SJCRH30 (cell line): ENCODE data around the gene ST7. TPM values are rescaled to one million over a fixed set of nuclear protein-coding genes. Genes with fewer than 3 reads are reported as not detected.

Experiments used
- DNase-seq, 2 experiments: peaks; one replicate each; pipeline ENCODE4 v3.0.0-alpha.2; 2015 to 2020
- H3K27ac ChIP-seq: fragments of 250-450 bp; sonication (Bioruptor Pico); 2 replicates; pipeline ENCODE4 v1.5.1; 2020; ENCODE audit warnings: mild to moderate bottlenecking, moderate library complexity
- H3K27me3 ChIP-seq: fragments of 250-450 bp; sonication (Bioruptor Pico); 2 replicates; pipeline ENCODE4 v1.5.1; 2020; ENCODE audit warnings: mild to moderate bottlenecking, moderate library complexity
- H3K36me3 ChIP-seq: fragments of 250-450 bp; sonication (Bioruptor Pico); 2 replicates; pipeline ENCODE4 v1.5.1; 2020; ENCODE audit warnings: mild to moderate bottlenecking, moderate library complexity
- H3K4me1 ChIP-seq: fragments of 250-450 bp; sonication (Bioruptor Pico); 2 replicates; pipeline ENCODE4 v1.5.1; 2020; ENCODE audit warnings: mild to moderate bottlenecking, moderate library complexity
- H3K4me3 ChIP-seq: fragments of 250-450 bp; sonication (Bioruptor Pico); 2 replicates; pipeline ENCODE4 v1.5.1; 2020; ENCODE audit warnings: mild to moderate bottlenecking, moderate library complexity
- H3K9me3 ChIP-seq: fragments of 250-450 bp; sonication (Bioruptor Pico); replicated peaks from 2 replicates; pipeline ENCODE4 v1.5.1; 2020; ENCODE audit warnings: mild to moderate bottlenecking, moderate library complexity
- total RNA-seq: library from RNA; depleted of rRNA; stranded (reverse); fragments of >200 nt; shearing (Covaris generic); gene quantifications from 2 replicates; pipeline ENCODE4 v1.2.3, GENCODE V29; 2014

ST7 gene
- total RNA-seq, 1 experiment from 2014 or later: 35.7 TPM

DNA sequence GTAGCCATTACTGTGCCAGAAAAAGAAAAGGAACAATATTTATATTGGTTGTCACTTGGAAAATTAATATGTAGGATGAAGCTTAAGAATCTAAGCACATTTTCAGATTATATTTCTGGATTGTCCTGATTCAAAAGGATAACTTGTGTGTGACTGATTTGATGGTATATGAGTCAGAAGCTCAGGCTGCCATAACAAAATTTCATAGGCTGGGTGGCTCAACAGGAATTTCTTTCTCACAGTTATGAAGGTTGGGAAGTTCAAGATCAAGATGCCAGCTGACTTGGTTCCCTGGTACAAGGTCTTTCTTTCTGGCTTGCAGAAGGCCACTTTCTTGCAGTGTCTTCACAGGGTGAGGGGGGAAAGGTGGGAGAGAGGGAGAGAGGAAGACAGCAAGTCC is 108.5 kb downstream of the ST7 start:
- DNase-seq: no peak
- Histone ChIP-seq H3K4me1 (peaks cover 9% of the 10 kb centered on the region), H3K36me3 (no peaks in the 10 kb centered on the region), H3K4me3 (no peak overlapping the region), H3K27ac (no peak overlapping the region), H3K27me3 (no peaks in the 10 kb centered on the region), H3K9me3 (no peaks in the 10 kb centered on the region)

DNA sequence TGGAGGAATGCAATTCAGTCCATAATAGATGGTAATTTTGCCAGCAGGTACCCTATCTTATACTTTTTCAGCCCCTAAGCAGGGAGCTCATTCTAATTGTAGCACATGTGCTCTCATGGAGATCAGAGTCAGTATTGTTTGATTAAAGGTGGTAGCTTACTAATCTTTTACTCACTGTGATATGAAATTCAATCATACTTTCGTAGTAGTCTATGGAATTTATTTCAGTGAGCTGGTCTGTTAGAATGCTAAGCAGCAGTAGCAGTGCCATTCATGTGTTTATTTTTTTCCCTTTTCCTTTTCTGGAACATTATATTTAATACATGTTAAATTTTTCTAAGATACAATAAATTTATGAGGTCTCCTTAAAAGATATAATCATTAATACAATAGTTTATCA is 109.0 kb downstream of the ST7 start:
- peaks cover 9% of the 10 kb centered on the region for H3K4me1 ChIP-seq
- H3K9me3 ChIP-seq: no peaks in the 10 kb centered on the region
- H3K4me3 ChIP-seq: no peak overlapping the region
- no peaks in the 10 kb centered on the region for H3K27me3 ChIP-seq
- DNase-seq: no peak
- H3K27ac ChIP-seq: no peak overlapping the region
- no peaks in the 10 kb centered on the region for H3K36me3 ChIP-seq

DNA sequence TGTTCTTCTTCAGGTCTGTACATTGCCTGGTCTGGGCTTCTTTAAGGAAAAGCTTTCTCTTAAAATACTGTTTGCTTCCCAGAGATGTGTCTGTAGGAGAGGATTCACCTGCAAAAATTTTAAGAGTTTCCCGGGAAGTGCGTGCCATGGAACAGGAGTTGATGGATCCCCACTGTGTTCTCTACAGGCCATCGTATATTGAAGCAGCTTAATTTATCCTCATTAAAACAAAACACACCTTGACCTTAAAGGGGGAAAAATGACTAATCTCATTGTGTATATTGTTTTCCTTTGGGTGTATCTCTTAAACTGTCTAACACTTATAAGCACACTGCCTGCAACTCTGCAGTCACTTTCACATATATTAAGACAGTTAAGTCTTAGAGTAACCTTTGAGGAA is 111.4 kb downstream of the ST7 start:
- Histone ChIP-seq H3K27ac (no peak overlapping the region), H3K36me3 (no peaks in the 10 kb centered on the region)

DNA sequence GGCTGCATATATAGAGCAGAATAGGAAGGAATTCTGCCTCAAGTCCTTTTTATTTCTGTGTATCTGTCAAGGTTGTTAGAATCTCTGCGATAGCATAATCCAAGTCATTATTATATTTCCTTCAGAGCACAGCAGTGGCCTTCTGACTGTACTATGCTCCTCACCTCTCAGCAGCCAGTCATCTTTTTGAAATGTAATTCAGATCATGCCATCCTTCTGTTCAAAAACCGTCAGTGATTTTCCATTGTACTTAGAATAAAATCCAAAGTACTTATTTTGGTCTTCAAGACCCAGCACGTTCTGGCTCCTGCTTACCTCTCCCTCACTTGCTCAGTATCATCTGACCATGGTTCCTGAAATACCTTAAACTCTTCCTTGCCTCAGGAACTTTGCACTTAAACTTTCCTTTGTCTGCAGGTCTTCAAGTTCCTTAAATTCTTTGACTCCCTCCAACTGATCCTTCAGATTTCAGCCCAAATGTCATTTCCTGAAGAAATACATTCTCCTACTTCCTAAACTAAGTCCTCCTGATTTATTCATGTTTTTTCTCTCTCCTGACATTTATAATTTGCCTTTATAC is 112.4 kb downstream of the ST7 start:
- no peak for DNase-seq
- no peaks in the 10 kb centered on the region for H3K36me3 ChIP-seq
- H3K9me3 ChIP-seq: no peaks in the 10 kb centered on the region
- no peaks in the 10 kb centered on the region for H3K27me3 ChIP-seq
- H3K27ac ChIP-seq: no peak overlapping the region
- no peak overlapping the region for H3K4me3 ChIP-seq
- H3K4me1 ChIP-seq: peaks cover 13% of the 10 kb centered on the region

More for the DNA sequence above, 111.4 kb downstream of the ST7 start:
- Histone ChIP-seq H3K4me3 (no peak overlapping the region), H3K4me1 (peaks cover 13% of the 10 kb centered on the region), H3K9me3 (no peaks in the 10 kb centered on the region), H3K27me3 (no peaks in the 10 kb centered on the region)
- no peak for DNase-seq

DNA sequence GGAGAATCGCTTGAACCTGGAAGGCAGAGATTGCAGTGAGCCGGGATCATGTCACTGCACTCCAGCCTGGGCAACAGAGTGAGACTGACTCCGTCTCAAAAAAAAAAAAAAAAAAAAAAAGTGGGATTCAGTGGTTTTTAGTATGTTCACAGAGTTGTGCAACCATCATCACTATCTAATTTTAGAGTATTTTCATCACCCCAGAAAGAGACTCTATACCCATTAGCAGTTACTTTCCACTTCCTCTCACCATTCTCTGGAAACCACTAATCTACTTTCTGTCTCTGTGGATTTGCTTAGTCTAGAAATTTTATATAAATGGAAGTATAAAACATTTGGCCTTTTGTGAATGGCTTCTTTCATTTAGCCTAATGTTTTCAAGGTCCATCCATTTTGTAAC is 113.4 kb downstream of the ST7 start:
- Histone ChIP-seq H3K4me1 (peaks cover 6% of the 10 kb centered on the region), H3K27ac (no peak overlapping the region), H3K4me3 (no peak overlapping the region), H3K27me3 (no peaks in the 10 kb centered on the region), H3K36me3 (no peaks in the 10 kb centered on the region), H3K9me3 (no peaks in the 10 kb centered on the region)
- DNase-seq: no peak

GRCh38 chr7:117067340-117067739 is 114.0 kb downstream of the ST7 start:
- Histone ChIP-seq H3K4me3 (no peak overlapping the region), H3K27ac (no peak overlapping the region), H3K4me1 (peaks cover 4% of the 10 kb centered on the region; the same call in 1 of the 2 replicates), H3K9me3 (no peaks in the 10 kb centered on the region), H3K36me3 (no peaks in the 10 kb centered on the region), H3K27me3 (no peaks in the 10 kb centered on the region)
- DNase-seq: no peak

GRCh38 chr7:117068511-117069145 is 115.3 kb downstream of the ST7 start:
- Histone ChIP-seq H3K4me3 (no peak overlapping the region), H3K4me1 (peaks cover 4% of the 10 kb centered on the region; the same call in 1 of the 2 replicates), H3K9me3 (no peaks in the 10 kb centered on the region), H3K27me3 (no peaks in the 10 kb centered on the region), H3K36me3 (no peaks in the 10 kb centered on the region), H3K27ac (no peak overlapping the region)
- no peak for DNase-seq

DNA sequence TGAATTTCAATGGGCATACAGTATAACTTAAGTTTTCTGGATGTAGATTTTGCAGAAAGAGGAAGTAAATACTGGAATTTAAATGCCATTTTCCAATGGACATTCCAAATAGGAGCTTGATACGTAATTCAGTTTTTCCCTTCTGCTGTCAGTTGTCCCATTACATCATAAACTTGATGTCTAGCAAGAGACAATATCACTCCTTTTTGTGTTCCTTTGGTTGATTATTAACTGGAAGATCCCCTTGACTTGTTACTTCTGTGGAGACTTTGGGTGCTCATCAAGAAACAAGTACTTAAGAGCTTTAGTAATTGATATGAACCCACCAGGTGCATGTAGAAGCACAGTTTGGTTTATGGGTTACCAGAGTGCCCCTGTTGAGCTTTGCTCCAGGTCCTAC is 116.1 kb downstream of the ST7 start:
- no peak for DNase-seq
- Histone ChIP-seq H3K36me3 (no peaks in the 10 kb centered on the region), H3K4me1 (peaks cover 4% of the 10 kb centered on the region; the same call in 1 of the 2 replicates), H3K9me3 (no peaks in the 10 kb centered on the region), H3K27me3 (no peaks in the 10 kb centered on the region), H3K27ac (no peak overlapping the region), H3K4me3 (no peak overlapping the region)

- no peak for DNase-seq
- peaks cover 4% of the 10 kb centered on the region; the same call in 1 of the 2 replicates for H3K4me1 ChIP-seq
- peaks cover 5% of the 10 kb centered on the region; the same call in 1 of the 2 replicates for H3K9me3 ChIP-seq
- H3K4me3 ChIP-seq: no peak overlapping the region
- H3K36me3 ChIP-seq: no peaks in the 10 kb centered on the region
- H3K27me3 ChIP-seq: no peaks in the 10 kb centered on the region
- no peak overlapping the region for H3K27ac ChIP-seq
Measured at GRCh38 chr7:117071551-117071950, 118.2 kb downstream of the ST7 start.

- H3K36me3 ChIP-seq: no peaks in the 10 kb centered on the region
- no peaks in the 10 kb centered on the region for H3K27me3 ChIP-seq
- peaks cover 5% of the 10 kb centered on the region; the same call in 1 of the 2 replicates for H3K9me3 ChIP-seq
- no peak for DNase-seq
- peaks cover 4% of the 10 kb centered on the region; the same call in 1 of the 2 replicates for H3K4me1 ChIP-seq
- H3K27ac ChIP-seq: no peak overlapping the region
- no peak overlapping the region for H3K4me3 ChIP-seq
Measured at GRCh38 chr7:117072620-117073118, 119.4 kb downstream of the ST7 start.

DNA sequence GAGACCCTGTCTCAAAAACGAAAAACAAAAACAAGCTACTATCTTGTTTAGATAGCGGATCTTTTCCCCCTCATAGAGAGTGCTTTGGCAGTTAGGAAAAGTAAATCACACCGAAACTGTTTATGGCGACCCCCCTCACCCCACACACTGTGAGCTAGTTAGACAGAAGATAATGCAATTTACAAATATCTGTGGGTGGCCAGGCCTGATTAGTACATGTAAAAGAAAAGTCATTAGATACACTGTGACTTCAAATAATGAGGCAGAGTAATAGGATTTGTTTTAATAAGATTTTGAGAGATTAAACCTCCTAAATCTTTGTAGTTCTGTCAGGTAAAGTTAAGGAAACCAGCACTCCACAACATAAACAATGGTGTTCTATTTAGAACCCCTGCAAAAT is 121.1 kb downstream of the ST7 start:
- peaks cover 5% of the 10 kb centered on the region; the same call in 1 of the 2 replicates for H3K9me3 ChIP-seq
- no peak overlapping the region for H3K4me3 ChIP-seq
- no peaks in the 10 kb centered on the region for H3K4me1 ChIP-seq
- H3K36me3 ChIP-seq: no peaks in the 10 kb centered on the region
- no peak for DNase-seq
- no peak overlapping the region for H3K27ac ChIP-seq
- H3K27me3 ChIP-seq: no peaks in the 10 kb centered on the region

GRCh38 chr7:117075934-117076333 is 122.6 kb downstream of the ST7 start:
- DNase-seq: no peak
- Histone ChIP-seq H3K9me3 (peaks cover 5% of the 10 kb centered on the region; the same call in 1 of the 2 replicates), H3K27me3 (no peaks in the 10 kb centered on the region), H3K4me1 (no peaks in the 10 kb centered on the region), H3K27ac (no peak overlapping the region), H3K36me3 (no peaks in the 10 kb centered on the region), H3K4me3 (no peak overlapping the region)

- H3K36me3 ChIP-seq: no peaks in the 10 kb centered on the region
- H3K9me3 ChIP-seq: peaks cover 5% of the 10 kb centered on the region; the same call in 1 of the 2 replicates
- H3K4me1 ChIP-seq: no peaks in the 10 kb centered on the region
- no peak overlapping the region for H3K27ac ChIP-seq
- no peak overlapping the region for H3K4me3 ChIP-seq
- DNase-seq: no peak
- H3K27me3 ChIP-seq: no peaks in the 10 kb centered on the region
Measured at GRCh38 chr7:117076426-117076943, 123.2 kb downstream of the ST7 start.

- H3K9me3 ChIP-seq: peaks cover 5% of the 10 kb centered on the region; the same call in 1 of the 2 replicates
- H3K27me3 ChIP-seq: no peaks in the 10 kb centered on the region
- peaks cover 1% of the 10 kb centered on the region; the same call in 1 of the 2 replicates for H3K4me1 ChIP-seq
- no peak for DNase-seq
- no peak overlapping the region for H3K27ac ChIP-seq
- H3K4me3 ChIP-seq: no peak overlapping the region
- H3K36me3 ChIP-seq: no peaks in the 10 kb centered on the region
Measured at GRCh38 chr7:117077658-117078057, 124.4 kb downstream of the ST7 start.

- no peaks in the 10 kb centered on the region for H3K27me3 ChIP-seq
- no peak for DNase-seq
- no peaks in the 10 kb centered on the region for H3K36me3 ChIP-seq
- H3K27ac ChIP-seq: no peak overlapping the region
- H3K4me3 ChIP-seq: no peak overlapping the region
- H3K4me1 ChIP-seq: peaks cover 44% of the 10 kb centered on the region
- H3K9me3 ChIP-seq: no peaks in the 10 kb centered on the region
Measured at GRCh38 chr7:117082647-117083046, 129.3 kb downstream of the ST7 start.
